GM19438 (cell line): ENCODE measurements around the gene PIGN.
"Not testable (repeated sequence)": the region's sequence is repeated elsewhere in the genome, so short reads cannot be mapped to it uniquely, and the experiment has no call there.

Experiments
- ATAC-seq: cut with Tn5 transposase; IDR thresholded peaks from one replicate; pipeline ENCODE4 v1.9.1; 2021; ENCODE audit warnings: low read depth; ENCODE audit not compliant: unreplicated experiment

The PIGN gene

DNA sequence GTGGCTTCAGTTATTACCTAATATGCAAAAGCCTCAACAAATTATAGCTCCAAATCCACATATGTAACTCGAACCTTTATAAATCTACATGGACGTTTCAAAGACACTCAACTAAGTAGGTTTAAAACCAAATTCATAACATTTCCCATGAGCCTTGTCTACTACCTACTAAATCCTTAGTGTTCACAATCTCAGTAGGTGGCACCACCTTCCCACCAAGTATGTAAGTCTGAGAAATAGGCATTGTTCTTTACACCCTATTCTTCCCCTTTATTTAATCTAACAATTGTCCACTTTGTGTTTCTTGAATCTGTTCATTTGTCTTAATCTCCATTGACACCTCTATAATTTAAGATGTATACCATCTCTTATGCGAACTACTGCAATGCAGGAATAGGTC is 4.6 kb downstream of the PIGN start:
- no peak for ATAC-seq

DNA sequence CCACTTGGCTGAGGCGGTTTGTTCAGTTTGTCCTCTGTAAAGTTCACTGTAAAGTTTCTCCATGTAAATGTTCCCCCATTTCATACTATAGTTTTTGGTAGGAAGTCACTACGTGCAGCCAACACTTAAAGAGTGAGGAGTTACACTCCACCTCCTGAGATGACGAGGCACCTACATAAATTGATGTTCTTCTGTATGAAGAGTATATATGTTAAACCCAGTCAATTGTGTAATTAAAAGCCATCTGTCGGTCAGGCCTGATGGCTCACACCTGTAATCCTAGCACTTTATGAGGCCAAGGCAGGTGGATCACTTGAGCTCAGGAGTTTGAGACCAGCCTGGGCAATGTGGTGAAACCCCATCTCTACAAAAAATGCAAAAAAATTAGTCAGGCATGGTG is 7.6 kb downstream of the PIGN start:
- no peak for ATAC-seq

DNA sequence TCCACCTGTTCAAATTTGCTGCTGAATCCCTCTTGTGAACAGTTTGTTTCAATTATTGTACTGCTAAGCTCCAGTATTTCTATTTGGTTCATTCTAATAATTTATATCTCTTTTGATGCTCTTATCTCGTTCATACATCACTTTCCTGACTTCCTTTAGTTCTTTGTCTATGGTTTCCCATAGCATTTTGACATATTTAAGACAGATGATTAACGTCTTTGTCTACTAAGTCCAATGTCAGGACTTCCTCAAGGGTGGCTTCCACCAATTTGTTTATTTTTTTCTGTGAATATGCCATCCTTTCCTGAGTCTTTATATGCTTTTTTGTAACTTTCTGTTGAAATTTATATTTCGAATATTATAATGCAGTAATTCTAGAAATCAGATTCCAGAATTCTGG is 9.6 kb downstream of the PIGN start:
- no peak for ATAC-seq

DNA sequence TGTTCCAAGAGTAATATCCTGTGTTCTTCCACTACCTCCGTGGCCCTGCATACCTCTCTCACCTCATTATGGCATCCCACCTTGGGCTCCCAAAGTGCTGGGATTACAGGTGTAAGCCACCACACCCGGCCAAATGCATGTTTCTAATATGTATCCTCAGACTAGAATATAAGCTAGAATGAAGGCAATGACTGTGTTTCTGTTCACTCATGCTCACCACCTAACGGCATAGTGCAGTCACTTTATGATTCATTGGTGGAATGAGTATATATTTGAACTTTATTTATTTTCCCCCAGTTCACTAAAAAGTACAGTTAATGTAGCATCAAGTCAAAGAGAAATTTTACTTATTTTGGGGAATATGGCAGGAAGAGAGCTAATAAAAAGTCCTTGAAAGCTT is 11.3 kb downstream of the PIGN start:
- ATAC-seq, result no peak

DNA sequence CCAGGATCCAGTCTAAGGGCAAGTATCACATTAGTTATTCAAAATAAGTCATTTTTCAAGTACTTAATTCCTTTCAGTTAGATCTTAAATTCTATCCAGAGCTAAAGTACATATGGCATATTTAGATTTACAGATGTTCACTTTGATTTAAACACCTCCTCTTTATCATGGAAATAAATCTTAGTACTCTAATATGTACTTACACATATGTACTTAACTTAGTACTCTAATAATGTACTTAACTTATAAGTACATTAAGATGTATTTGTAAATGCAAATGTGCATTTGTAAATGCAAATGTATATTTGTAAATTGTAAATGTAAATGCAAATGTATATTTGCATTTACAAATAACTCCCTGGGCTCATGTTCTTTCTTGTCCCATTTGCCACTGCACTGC is 14.6 kb downstream of the PIGN start:
- ATAC-seq, result no peak

- no peak for ATAC-seq
These were observed 16.0 kb downstream of the PIGN start for GRCh38 chr18:62170857-62171256.

GRCh38 chr18:62166524-62166923 is 20.3 kb downstream of the PIGN start:
- not testable (repeated sequence) for ATAC-seq

DNA sequence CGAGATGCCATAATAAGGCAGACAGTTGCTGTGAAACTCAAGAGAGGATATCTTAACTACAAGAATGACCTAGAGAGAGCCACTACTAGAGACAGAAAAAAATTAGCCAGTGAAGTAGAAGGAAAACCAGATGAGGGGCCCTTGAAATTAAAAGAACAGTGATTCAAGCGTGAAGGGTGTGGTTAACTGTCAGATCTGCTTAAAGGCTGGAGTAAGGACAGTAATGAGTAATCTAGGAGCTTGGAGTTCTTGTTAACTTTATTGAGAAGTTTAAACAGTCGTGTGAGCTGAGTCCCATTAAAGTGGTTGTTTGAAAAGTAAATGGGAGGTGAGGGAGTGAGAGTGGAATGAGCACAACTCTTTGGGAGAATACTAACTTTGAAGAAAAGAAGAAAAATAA is 21.3 kb downstream of the PIGN start:
- ATAC-seq, result no peak

- no peak for ATAC-seq
These were observed 21.9 kb downstream of the PIGN start for GRCh38 chr18:62164855-62165487.

DNA sequence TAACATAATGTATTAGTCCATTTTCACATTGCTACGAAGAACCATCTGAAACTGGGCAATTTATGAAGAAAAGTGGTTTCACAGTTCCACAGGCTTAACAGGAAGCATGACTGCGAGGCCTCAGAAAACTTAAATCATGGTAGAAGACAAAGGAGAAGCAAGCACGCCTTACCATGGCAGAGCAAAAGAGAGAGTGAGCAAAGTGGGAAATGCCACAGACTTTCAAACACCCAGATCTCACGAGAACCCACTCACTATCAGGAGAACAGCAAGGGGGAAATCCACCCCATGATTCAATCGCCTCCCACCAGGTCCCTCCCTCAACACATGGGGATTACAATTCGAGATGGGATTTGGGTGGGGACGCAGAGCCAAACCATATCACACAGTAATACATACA is 22.5 kb downstream of the PIGN start:
- ATAC-seq, result no peak

DNA sequence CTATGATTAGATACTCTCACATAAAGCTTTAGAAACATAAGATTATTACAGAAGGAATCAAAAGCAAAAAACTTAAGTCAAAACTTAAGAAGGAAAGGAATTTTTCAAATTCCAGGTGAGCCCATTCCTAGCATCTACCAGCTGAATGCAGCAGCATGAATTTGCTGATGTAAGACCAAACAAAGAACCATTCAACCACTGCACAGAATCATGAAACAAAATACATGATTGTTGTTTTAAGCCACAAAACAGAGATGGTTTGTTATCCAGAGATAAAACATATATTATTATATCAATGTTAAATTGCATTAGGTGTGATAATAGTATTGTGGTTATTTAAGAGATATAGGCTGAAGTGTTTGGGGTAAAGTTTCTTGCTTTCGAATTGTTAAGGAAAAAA is 29.0 kb downstream of the PIGN start:
- no peak for ATAC-seq

- no peak for ATAC-seq
These were observed 34.0 kb downstream of the PIGN start for GRCh38 chr18:62152844-62153243.

DNA sequence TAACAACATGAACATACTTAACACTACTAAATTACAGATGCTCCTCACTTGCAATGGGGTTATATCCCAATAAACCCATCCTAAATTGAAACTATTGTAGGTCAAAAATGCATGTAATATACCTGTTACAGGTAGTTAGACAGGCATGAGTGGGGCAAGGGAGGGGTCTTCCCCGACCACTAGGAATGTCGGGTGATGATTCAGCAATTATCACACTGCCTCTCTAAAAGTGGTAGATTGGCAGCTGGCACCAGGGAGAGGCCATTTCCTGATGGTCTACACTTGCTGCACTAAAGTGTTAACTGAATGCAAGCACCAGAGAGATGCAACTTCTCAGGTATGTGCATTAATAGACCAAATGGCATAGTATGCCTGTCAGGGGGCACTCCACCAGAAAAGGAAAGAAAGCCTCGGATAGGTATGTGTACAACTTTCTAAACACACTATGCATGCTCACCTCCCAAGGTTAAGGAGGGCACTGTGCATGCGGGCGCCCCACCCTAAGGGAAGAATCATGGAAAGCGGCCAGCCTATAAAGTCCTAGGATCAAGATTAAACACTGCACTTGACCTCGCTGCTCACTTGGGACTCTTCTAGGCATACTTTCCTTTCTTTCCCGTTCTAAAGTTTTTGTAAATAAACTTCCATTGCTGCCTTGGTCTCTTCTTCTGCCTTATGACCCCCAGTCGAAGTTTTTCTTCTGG is 35.6 kb downstream of the PIGN start:
- no peak for ATAC-seq

DNA sequence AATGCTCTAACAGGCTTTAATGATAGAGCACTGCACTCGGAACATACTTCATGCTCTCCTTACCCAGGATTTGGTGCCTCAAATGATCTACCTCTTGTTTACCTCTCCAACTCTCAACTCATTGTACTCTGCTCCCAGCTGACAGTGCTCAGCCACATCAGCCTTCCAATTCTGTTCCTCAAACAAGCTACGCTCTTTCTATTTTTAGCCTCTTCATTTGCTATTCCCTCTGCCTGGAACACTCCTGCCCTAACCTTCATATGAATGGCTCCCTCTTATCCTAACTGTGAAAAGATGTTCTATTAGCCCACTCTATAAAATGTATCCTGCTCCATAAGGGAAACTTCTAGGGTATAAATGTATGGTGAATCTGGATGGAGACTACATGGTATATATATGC is 42.5 kb downstream of the PIGN start:
- ATAC-seq, result no peak

DNA sequence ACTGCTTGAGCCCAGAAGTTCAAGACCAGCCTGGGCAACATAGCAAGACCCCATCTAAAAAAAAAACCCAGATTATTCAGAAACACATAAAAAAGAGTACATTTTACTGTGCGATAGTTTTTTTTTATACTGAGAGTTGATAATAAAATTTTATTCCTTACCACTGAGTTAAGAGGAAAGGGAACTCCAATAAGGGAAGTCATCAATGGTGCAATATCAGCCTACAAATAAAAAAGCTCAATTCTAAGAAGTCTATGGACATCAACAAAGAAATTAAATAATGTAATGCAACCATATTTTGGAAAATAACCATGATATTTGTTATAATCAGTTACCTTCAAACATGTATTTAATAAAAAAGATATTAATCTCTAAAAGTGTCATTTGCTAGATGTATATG is 46.6 kb downstream of the PIGN start:
- ATAC-seq, result no peak

DNA sequence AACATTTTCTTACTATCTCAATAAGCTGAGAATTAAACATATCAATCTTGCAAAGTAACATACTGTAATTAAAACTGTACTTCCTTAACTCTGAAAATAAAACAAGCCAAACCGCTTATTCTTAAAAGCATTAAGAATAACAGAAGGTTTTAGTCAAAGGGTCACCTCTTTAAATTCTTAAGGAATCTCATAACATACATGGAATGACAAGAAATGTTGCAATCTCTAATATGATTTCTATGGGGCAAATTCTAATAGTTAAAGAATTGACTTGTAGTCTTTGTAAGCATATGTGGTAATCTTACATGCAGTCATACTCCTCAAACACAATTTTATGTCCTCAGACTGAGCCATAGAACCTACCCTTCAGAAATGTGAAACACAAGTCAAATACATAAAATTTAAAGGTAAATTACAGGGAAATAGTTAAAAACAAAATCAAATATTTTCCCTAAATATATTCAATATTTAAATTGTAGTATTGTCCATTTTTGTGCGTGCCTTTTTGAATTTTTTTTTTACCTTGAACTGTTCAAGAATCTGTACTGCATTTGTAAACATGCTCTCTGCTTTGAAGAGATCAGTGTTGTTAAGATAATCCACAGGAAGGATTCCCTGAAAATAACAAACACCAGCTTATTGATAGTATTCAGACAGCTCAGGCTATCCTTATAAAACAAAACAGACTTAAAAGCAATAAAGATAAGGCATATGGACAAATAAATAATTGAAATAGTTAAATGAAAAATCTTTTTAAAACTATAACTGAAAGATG is 48.2 kb downstream of the PIGN start:
- no peak for ATAC-seq

- ATAC-seq, result no peak
These were observed 55.5 kb downstream of the PIGN start for GRCh38 chr18:62131301-62131909.

GRCh38 chr18:62128157-62128556 is 58.7 kb downstream of the PIGN start:
- ATAC-seq, result no peak

GRCh38 chr18:62126737-62127136 is 60.1 kb downstream of the PIGN start:
- no peak for ATAC-seq

GRCh38 chr18:62125702-62126101 is 61.2 kb downstream of the PIGN start:
- ATAC-seq, result no peak

DNA sequence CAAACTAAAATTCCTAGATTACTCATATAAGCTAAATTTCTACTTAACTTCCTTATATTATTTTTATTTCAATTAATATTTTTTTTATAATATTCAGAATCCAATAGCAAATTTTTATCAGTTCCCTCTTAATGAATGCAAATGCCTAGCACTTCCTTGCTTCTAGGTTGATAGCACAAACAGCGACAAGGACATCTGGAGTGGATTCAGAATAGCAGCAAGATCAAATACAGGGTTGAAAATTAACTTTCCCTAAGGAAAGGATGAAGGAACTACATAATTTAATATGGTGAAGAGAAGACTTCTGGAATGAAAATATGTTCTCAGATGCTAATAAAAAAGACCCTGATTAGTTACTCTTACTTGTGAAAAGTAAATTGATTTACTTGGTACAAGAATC is 64.5 kb downstream of the PIGN start:
- ATAC-seq, result no peak
